SIG-M5 treated with dmso at 0.1 percent for 504 hours (cell line): ENCODE data around the gene NAV2.

ENCODE experiments used
- DNase-seq: peaks from one replicate; lab custom pipeline; 2025; ENCODE audit not compliant: unreplicated experiment; lab: John Stamatoyannopoulos, UW

NAV2 gene

DNA sequence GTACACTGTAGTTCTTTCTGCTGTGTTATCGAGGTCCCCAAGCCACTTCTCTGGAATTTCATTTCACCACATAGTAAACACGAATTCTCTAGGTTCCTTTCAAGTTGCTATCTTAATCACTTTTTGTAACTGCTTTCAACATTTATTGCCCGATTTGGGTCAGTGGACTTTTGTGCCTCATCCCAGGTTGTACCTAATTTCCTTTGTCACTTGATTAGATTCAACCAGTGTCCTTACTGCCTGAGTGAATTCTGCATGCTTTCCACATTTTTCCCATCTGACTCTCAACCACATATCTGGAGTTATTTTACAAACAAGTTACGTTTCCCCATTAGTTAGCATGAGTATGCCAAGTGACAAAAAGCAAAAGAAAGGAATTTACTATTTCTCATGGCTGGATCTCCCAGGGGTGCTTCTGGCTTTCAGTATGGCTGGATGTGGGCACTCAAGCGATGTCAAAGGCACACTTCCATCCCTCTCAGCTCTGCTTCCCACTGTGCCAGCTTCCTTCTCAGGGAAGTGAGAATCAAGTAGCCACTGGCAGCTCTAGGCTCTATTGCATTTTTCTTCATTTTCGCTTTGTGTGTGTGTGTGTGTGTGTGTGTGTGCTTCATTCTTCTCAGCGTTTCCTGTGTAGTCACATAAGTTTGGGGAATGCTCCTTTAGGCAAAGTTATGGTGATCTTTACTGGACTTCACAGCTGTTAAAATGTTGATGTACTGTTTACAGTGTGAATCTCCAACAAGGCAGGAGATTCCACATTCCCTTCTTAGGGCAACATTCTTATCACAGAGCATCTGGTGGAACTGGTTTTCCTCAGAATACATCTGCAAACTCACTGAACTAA is 318.7 kb downstream of the NAV2 start:
- DNase-seq, result no peak

DNA sequence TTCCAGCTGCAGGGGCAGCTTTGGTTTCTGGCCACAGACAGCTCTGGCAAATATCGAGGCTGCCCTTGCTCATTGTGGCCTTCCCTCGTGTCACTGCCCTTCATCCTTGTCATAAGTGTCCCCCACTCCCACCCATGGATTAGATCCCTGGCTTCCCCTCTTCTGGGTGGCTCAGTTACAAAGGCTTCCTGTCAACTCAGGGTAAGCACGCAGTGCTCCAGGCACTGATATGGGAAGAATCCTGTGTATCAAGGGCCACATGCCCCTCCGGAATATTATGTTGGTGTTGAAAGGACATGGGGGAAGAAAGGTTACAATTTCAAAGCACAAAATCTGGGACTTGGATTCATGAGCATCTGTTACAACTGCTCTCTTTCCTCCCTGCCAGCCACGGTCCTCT is 319.5 kb downstream of the NAV2 start:
- DNase-seq, result no peak

DNA sequence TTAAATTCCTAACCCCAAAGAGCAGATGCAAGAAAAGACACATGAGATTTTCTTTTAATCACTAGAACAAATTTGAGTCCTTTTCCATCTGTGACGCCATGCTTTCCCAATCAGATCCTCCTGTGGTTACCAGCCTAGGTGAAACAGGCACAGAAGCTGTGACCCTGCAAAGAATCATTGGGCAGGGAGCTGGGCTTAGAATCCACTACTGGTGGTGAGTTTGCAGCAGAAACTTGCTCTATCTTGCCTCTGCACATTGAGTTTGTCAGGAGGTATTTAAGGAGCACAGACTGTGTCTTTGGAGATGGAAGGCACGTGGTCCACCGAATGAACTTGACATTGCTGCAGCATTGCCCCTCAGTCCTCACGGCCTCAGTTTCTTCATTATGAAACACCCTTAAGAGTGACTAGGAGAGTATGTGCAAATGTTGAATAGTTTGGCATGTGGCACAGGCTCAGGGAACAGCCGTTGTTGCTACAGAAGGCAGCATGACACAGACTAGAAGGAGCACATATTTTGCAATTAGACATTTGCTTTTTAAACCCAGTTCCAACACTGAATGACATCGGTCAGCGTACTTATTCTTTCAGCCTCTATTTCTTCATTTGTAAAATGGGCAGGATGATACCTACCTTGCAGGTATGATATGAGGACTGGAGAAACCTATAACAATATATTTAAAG is 320.1 kb downstream of the NAV2 start:
- no peak for DNase-seq

DNA sequence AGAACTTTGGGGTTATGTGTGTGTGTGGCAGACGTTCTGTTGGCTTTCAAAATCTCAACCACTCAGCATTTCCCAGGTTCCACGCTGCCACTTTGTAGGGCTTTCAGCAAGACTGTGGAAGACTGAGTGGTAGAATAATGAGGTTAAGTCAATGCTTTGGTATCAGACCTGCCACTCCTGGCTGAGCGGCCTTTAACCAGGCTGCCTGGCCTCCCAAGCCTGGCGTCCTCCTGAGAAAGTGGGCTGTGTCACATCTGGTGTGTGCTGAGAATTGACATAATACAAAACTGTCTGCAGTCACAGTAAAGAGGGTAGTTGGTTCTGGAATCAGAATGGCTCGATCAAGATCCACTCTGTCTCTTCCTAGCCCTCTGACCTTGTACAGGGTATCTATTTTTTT is 321.2 kb downstream of the NAV2 start:
- DNase-seq, result no peak

DNA sequence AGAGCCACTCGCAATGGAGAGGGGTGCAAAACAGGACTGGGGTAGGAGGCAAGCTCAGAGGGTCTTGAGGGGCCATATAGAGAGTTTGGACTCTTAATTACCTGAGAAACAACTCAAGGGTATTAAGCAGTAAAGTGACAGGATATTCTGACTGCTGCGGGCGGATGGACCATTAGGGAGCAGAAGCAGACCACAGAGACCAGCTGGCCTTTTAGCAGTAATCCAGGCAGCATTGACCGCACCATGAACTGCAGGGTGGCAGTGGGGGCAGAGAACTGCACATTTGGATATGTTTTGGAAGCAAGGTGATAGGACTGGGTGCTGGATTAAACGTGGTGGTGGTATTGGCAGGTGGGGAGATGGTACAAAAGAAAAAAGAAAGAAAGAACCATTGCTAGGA is 322.3 kb downstream of the NAV2 start:
- DNase-seq, result no peak

DNA sequence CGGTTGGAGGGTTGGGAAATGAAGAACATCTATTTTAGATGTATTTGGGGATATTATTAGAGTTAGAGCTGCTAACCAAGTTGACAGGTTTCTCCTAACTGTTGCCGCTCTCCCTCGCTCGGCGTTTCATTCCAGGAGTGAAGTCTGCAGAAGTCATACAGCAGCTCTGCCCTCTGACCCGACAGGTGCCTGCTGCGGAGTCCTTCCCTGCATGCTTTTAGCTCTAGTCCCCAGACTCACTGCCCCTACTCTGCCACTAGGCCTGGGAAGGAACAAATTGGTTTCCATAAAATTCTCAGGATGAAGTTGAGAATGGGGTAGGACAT is 322.7 kb downstream of the NAV2 start:
- DNase-seq, result no peak

DNA sequence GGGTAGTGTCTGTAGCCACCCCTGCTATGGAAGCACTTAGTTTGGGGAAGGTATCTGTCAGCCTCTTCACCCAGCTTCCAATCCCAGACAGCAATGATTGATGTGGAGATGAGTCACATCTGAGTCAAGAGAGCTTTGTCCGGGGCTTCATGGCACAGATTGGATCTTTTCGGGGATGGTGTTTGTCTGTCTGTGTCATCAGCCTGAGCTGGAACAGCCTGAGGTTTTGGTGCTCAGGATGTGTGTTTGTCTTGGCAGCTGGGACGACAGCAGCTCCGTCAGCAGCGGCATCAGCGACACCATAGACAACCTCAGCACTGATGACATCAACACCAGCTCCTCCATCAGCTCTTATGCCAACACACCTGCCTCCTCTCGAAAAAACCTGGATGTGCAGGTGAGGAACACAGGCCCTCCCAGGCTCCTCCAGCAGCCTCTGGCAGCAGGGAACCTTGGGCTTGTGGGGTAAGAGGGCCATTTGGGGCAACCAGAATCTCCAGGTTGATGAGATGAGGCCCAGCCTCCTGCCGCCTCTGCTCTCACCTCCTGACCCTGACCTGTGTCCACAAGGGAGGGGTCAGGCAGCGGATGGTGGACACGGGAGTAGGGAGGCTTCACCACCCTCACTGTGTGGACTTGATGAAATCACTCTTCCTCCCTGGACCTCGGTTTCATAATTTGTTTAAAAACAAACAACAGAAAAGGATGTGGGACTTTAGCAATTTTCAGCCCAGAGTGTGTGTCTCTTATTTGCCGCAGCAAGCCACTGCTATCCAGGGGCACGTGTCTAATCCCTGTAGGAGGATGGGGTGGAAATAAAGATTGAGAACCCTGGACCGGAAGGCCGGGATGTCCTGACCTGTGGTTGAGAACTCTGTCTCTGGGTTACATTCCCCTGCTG is 323.3 kb downstream of the NAV2 start:
- DNase-seq, result no peak

DNA sequence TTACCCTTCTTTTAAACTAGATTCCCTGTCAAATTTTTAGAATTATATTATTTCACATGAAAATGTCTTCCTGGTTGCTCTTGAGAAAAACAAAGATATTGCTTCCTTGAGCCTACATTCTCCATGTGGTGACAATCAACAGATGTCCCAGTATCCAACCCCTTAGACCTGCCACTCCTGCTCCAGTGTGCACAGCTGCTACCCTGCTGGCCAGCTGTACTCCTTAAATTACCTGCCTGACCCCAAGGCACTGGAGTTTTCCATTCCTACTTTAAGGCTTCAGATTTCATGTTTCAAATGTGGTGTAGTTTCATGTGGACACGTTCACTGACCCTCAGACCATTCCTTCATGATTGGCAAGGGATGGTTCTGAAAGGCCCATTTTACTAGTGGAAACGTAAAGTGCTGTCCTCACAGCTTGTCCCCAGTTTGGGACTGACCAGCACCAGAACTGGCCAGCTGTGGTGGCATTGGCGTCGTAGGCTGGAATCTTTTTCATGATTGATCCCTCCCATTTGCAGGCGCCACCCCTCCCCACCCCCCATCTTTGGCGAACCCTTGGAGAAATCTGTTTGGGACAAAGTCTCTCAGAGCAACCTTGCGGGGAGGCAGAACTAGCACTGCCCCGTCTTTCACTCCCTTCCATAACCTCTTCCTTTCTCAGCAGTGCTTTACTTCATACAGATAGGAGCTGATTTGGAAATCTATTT is 324.1 kb downstream of the NAV2 start:
- no peak for DNase-seq

DNA sequence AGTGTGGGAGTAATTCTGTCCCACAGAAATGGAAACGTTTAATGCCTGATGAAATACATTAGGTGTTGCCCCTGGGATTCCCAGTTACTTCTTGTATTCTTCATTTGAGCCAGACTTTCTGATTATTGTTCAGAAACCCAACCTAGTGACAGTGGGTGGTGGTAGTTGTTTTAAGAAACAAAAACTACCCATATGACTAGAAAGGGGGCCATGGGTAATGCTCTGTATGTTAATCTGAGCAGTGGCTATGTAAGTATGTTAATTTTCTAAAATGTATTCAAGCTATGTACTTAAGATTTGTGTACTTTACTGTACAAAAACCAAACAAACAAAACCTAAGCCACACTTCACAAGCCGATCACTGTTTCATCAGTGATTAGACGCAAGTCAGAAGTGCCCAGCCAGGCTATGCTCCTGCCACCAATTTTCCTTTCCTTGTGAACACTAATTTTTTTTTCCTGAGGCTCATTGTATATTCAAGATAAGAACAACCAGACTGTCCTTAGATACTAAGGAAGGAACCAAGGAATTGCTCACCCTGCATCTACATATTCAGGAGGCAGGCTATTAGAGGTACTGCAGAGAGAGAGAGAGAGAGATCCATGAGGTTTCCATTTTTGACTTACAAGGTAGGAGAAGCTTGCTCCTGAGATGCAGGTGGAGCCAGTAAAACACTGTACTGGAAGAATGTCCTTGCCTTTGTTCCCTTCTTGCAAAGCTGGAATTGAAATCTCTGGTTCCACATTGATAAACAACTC is 324.9 kb downstream of the NAV2 start:
- no peak for DNase-seq

DNA sequence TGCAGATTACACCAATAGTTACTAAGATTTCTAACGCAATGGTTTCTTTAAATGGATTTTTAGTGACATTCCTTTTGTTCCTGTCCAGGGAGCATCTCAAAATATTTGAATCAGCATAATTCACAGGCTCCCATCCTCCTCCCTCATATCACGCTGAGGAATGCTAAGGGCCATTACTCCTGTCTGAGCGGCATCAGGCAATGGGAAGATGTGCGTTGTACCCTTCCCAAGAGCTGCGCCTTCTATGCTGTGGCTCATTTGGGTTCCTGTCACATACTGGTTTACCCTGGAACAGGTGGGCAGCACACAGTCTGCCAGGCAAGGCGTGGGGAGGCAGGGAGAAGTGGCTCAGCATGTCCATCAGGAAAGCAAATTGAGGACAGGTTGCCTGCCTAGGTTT is 325.8 kb downstream of the NAV2 start:
- no peak for DNase-seq

DNA sequence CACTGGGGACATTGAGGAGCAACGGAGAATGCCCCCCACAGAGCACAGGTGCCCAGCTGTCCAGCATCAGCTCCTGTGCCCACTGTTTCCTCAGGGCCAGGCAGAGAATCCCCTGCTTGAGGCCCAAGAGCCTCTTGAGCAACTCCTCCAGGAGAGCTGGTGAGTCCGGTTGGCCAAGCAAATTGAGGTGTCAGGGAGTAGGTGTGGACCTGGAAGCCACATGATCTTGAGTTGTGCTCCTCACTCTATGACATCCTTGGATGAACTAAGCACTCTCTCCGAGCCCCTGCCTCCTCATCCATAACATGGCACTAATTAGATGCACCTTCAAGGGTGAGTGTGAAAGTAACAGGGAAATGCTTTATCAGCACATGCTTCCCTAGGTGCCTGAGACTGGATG is 326.3 kb downstream of the NAV2 start:
- no peak for DNase-seq

DNA sequence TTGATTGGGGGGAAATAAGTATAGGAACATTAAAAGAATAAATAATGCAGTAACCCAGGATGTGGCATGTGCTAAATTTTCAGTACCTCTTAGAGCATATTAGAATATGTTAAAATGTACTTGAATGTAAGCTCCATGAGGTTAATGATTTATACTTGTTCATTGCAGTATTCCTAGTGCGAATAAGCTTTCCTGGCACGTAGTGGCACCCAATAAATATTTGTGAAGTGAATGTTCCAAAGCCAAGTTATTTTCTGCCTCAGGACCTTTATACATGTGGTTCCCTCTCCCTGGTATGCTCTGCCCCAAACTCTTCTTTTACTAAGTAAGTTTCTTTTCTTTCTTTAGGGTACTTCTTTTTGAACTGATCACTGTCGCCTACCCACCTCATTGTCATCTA is 328.9 kb downstream of the NAV2 start:
- DNase-seq, result no peak

DNA sequence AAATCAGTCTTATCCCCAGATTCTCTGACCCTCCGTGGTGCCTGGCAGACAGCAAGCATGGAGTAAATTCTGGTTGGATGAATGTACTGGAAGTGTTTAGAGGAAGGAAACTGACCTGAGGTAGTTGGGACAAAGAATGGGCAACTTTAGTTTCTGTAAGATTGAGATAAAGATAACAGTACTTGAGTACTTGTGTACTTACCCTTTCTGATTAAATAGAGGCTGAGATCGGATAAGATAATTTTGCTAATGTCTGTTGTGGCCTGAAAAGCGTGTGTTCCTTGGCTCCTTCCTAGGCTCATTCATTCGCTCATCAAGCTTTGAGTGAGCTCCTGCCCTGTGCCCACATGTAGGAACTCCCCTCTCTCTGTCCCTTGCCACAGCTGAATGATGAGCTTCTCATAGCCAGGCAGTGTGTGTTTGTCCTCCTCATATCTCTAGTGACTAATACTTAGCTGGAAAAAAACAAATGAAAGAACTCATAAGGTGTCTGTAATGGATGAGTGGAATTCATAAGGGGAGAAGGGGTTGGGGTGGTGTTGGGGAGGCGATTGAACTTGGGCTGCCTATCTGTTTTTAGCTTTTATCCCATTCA is 329.5 kb downstream of the NAV2 start:
- no peak for DNase-seq

DNA sequence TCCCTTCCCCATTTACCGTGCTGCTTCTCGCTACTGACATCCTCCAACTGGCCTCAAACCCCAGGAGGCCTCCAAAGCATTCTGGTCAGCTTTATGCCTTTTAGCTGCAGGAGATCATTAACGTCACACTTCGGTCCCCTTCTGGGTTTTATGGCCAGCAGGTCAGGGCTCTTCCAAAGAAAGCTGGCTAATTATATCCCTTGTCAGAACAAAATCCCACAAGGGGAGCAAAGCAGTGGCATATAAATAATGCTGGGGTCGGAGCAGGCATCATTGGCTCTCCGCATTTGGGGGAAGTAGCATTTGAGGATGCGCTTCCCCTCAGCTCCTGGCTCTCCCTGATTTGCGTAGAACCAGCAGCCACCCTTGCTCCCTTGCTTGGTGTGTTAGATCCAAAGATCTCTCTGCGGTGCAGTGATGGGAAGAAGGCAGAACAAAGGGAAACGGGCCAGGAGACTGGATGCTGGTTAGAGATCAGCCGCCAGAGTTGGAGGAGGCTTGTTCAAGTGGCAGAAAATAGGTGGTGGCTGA is 330.2 kb downstream of the NAV2 start:
- DNase-seq, result no peak

DNA sequence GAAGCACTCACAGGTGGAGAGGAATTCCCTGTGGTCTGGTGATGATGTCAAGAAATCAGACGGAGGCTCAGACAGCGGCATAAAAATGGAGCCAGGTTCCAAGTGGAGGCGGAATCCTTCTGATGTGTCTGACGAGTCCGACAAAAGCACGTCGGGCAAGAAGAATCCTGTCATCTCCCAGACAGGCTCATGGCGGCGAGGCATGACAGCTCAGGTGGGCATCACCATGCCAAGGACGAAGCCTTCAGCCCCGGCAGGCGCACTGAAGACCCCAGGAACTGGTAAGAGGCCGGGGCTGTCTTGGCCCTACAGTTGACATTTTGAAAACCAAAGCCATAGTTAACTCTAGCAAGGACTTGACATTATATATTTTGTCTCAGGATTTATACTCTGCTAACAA is 331.4 kb downstream of the NAV2 start:
- no peak for DNase-seq

DNA sequence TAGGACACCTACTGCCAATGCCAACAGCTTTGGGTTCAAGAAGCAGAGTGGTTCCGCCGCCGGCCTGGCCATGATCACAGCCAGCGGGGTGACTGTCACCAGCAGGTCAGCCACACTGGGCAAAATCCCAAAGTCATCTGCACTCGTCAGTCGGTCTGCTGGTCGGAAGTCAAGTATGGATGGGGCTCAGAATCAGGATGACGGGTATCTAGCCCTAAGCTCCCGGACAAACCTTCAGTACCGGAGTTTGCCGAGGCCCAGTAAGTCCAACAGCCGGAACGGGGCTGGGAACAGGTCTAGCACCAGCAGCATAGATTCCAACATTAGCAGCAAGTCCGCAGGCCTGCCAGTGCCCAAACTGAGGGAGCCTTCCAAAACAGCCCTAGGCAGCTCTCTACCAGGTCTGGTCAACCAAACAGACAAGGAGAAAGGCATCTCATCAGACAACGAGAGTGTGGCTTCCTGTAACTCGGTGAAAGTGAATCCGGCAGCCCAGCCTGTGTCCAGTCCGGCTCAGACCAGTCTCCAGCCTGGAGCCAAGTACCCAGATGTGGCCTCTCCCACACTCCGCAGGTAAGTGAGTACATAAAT is 332.6 kb downstream of the NAV2 start:
- DNase-seq, result no peak

DNA sequence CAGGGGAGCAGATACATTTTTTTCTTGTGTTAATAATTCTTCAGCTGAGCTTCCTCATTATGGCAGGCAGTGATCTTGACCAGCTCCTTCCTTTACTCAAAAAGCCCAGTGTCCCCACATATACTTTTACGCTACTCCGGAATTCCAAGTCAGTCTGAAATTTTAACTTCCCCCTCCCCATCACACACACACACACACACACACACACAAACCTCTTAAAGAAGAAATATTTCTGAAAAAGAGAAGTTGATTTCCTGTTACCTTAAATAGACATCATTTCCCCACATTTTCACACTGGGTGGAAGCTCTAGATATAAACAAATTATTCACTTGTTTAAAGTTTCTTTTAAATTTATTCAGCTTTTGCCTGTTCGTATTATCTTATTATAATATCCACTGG is 333.8 kb downstream of the NAV2 start:
- DNase-seq, result no peak

DNA sequence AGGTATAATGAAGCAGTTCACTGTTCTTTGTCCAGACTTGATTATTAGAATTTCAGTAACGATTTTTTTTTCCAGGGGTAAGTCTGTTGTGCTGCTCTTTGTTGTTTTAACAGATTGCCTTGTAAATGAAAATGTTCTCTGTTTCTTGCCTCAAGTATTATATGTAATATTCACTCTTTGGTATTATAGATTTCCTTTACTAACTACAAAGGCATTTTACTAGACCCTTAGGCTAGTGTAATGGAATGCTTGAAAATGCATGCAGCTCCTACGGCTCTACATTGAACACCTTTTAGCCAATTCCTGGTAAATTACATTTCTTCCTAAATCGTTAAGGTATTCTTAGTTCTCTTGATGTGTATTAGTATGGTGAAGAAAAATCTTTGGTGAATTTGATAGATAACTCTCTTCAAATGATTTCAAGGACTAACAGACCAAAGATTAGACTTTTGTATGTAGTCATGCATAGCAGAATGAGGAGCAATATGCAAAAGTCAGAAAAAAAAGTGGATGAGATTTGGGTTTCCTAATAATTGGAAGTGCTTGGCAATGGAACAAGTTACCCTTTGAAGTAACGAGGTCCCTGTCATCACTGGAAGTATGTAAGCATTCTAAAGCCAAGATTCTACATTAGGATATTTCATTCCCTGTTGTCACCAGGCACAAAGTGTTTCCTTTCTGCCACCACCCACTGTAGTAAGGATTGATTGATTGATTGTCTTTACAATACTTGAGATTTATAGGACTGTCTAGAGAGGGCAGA is 334.6 kb downstream of the NAV2 start:
- DNase-seq, result no peak

DNA sequence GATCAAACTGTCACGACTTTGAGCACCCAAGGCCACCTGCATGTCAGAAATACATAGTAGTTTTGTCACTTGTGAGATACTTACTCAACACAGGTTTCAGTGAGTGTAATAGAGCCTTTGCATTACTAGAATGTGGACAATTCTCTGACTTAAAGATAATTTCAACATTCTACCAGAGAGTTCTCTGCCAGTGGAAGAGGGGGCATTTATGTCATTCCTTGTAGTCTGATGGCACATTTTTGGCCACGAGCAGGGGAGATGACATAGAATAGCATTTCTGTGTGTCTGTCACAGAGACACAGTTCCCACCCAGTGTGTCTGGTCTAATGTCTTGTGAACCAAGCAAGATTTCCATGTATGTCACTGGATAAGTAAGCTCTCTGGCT is 335.1 kb downstream of the NAV2 start:
- DNase-seq, result no peak
